Stimulated activated CD8-positive, alpha-beta memory T cell treated with anti-CD3 and anti-CD28 coated beads, Interleukin-4, amount 100 ng/mL, for 1 hour (primary cell): Measurements from ENCODE around the gene STX18.

Experiments
- DNase-seq, 2 donors: peaks; one replicate each; pipeline ENCODE4 v3.0.0-alpha.2; 2020; ENCODE audit warnings: low read depth in 2 of 2, low spot score in 1 of 2

Gene STX18

GRCh38 chr4:4386296-4386735 is 155.5 kb downstream of the STX18 start:
- DNase-seq: no peak

GRCh38 chr4:4385729-4386295 is 156.0 kb downstream of the STX18 start:
- DNase-seq: no peak

GRCh38 chr4:4384837-4385236 is 157.0 kb downstream of the STX18 start:
- DNase-seq: no peak

GRCh38 chr4:4383085-4383484 is 158.8 kb downstream of the STX18 start:
- no peak for DNase-seq

GRCh38 chr4:4379540-4380087 is 162.2 kb downstream of the STX18 start:
- DNase-seq: no peak

GRCh38 chr4:4377732-4378460 is 164.0 kb downstream of the STX18 start:
- DNase-seq: no peak

- DNase-seq: no peak
Observed at GRCh38 chr4:4377191-4377590, 164.7 kb downstream of the STX18 start.

GRCh38 chr4:4376074-4376473 is 165.8 kb downstream of the STX18 start:
- DNase-seq: no peak

- no peak for DNase-seq
Observed at GRCh38 chr4:4374388-4375098, 167.3 kb downstream of the STX18 start.
